ENCODE results near the gene POU4F1.

Gene POU4F1

DNA sequence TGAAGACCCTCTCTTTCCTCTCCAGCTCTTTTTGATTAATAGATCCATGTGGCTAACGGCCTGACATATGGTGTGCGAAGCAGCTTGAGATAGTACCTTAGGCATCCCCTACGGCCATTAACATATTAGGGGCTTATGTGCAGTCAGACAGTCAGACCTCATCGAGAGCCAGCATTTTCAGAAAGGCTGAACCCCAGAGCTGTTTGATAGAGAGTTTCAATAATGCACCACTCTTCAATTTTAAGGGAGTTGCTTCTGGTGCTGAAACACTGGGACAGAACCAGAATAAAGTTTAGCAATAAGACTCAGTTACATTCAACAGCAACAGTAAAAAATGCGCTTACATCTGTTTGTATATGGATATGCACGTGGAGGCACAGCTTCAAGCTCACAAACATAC lies 10.8 kb downstream of the POU4F1 start:
- no peak for DNase-seq (ENCODE audit: low read depth, low spot score)

DNA sequence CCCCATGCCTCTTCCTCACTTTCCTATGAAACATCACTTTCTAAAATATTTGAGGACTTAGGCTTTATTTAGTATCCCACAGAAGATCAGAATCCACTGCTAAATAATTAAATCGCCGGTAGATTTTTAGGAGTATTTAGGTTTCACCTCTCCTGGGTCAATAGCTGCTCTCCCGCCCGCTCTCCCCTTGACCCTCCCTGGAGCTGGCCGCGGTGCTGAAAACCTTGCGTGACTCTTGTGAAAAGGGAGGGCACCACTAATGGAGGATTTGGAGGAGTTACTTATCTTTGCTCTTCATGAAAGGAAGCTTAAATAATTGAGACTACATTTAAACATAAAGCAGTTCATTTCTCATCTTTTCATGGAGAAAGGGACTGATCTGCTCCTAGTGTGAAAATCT lies 14.1 kb downstream of the POU4F1 start:
- DNase-seq (ENCODE audit: low read depth, low spot score), result no peak

DNA sequence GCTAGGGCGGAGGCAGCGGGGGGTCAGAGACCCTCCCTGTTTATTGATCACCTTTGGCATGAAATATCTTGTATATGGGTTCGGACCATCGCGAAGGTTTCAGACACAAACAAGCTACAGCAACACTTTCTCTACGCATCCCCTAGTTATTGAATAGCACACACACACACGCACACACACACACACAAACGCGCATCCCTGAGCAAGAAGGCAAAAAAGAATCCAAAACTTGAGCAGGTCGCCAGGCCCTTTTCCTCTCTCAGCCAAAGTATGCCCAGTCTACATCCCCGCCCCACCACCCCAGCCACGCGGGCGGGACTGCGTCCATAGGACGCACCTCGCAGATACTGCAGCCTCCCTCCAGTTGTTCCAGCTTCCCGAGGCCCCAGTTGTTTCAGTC lies 16.0 kb downstream of the POU4F1 start:
- no peak for DNase-seq (ENCODE audit: low read depth, low spot score)

DNA sequence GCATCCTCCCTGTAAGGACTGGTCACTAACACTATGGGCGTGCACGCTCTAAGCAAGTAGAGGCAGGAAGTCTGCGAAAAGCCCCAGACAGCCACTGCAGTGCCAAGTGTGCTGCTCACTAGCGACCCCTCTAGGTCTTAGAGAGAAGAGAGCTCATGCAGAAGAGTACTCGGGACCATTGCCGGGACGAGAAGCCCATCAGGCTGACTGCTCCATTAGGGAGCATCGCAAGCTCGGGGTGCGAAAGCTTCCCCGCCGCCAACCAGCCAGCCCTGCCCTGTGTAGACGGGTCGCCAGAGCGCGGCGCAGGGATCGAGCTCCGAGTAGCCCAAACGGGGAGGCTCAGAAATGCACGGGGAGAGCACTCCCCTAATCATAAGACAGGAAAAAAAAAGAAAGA lies 16.6 kb downstream of the POU4F1 start:
- no peak for DNase-seq (ENCODE audit: low read depth, low spot score)

DNA sequence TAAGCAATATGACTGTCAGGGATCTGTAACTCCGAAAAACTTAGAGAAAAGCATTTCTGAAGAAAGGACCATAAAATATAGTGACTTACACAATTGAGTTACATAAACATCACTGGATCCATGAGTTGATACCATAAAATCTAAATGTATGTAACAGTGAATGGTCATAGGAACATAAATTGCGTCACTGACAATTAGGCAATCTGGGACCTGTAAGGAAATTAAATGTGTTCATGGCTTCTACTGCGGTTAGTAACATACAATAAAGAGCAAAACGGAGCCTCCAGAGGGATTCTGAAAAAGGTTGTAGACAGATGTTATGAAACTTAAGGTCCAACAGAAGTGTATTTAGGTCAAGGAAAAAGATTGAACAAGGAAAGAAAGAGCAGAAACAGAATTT lies 27.1 kb downstream of the POU4F1 start:
- no peak for DNase-seq (ENCODE audit: low read depth, low spot score)

DNA sequence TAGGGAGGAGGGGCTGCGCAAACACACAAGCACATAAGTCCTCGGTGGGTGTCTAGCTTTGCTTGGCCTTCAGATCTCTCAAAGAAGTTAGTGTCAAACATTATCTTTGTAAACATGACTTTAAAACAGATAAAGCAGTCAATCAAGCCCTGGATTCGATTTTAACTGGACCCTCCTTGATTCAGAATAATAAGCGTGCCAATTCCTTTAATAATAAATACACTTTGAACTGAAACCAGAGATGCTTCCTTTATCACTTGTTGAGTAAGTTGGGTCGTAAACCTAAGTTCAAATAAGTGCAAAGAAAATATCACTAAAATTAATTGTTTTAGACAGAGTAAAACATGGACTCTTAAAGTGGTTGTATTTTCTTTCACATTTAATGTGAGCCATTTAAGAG lies 30.9 kb downstream of the POU4F1 start:
- no peak for DNase-seq (ENCODE audit: low read depth, low spot score)

DNA sequence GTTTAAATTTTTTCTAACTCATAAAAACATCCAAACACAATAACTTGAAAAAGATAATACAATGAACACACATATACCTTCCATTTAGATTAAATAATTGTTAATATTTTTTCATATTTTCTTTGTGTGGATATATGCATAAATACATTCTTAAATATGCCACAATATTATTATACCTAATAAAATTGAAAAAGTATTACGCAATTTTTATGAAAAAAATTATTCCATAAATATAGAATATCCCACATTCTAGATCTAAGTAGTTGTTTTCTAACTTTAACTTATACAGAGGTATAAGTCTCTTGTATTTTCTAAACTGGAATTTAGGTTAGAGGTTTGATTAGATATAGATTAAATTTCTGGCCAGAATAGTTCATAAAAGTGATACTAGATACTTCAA lies 34.3 kb downstream of the POU4F1 start:
- no peak for DNase-seq (ENCODE audit: low read depth, low spot score)

DNA sequence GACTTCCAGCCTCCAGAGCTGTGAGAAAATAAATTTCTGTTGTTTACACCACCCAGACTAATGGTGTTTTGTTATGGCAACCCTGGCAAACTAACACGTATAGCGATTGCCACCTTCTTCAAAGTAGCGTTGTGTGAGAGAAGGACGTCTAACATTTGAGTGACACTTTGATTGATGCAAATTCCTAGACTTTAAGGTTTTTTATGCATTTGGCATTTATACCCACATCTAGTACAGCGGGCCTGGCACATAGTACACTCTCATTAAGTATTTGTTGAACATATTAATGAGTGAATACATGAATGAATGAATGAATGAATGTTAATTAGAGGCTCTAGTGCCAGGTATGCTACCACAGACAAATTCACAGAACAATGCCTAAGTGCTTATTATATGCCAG lies 36.7 kb downstream of the POU4F1 start:
- no peak for DNase-seq (ENCODE audit: low read depth, low spot score)

DNA sequence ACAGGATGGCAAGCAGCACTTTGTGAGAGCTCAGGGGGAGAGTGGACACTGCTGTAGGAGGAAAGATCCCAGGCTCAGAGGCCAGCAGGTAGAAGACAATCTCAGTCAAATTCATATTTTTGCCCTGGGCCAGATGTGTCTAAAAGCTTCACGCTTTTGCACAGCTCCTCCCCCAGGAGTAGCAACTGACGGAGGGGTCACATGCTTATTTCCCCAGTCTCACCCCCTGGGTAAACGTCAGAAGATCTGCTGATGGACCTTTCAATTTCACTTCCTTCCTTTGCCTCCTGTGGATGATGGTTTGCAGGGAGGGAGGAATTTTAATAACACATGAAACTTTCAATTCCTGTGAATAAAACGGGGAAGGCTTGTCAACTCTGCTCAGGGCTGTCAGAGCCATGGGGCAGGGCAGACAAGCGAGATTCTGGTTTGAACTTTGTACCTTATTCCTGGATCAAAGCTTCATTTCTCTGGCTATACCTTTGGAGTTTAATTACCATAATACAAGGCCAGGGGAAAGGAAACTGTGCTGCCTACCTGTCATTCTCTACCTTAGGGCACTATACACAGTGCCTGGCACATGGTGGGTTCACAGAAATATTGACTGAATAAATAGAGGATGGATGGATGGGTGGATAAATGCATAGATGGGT lies 41.0 kb downstream of the POU4F1 start:
- DNase-seq (ENCODE audit: low read depth, low spot score), result no peak
